HepG2 (cell line): Measurements from ENCODE around the gene FAM149A. TPM values are rescaled to one million over a fixed set of nuclear protein-coding genes. Genes with fewer than 3 reads are reported as not detected.

Source experiments
- FOXC1 ChIP-seq: sonication (generic); formaldehyde crosslinking; IDR thresholded peaks from 2 replicates; pipeline ENCODE4 v1.8.0; 2022; ENCODE audit warnings: mild to moderate bottlenecking, missing genetic modification reagents, borderline replicate concordance
- GZF1 ChIP-seq: sonication (generic); formaldehyde crosslinking; IDR thresholded peaks from 2 replicates; pipeline ENCODE4 v1.5.1; 2020; ENCODE audit warnings: mild to moderate bottlenecking, missing genetic modification reagents
- HOXA3 ChIP-seq: sonication (generic); formaldehyde crosslinking; IDR thresholded peaks from 2 replicates; pipeline ENCODE4 v1.5.0; 2020; ENCODE audit warnings: missing genetic modification reagents
- KDM5B ChIP-seq: sonication (generic); formaldehyde crosslinking; IDR thresholded peaks from 2 replicates; pipeline ENCODE4 v1.4.0; 2020; ENCODE audit warnings: missing genetic modification reagents, mild to moderate bottlenecking, borderline replicate concordance
- NCOA1 ChIP-seq: sonication (generic); formaldehyde crosslinking; IDR thresholded peaks from 2 replicates; pipeline ENCODE4 v1.9.0; 2021; ENCODE audit warnings: missing genetic modification reagents
- NFKB2 ChIP-seq: sonication (generic); formaldehyde crosslinking; IDR thresholded peaks from 2 replicates; pipeline ENCODE4 v1.4.0; 2020; ENCODE audit warnings: missing genetic modification reagents, borderline replicate concordance
- RFX1 ChIP-seq: fragments of 450-650 bp; IDR thresholded peaks from 2 replicates; pipeline ENCODE4 v1.6.1; 2017
- SRY ChIP-seq: sonication (generic); formaldehyde crosslinking; IDR thresholded peaks from 2 replicates; pipeline ENCODE4 v1.8.0; 2022; ENCODE audit warnings: mild to moderate bottlenecking, missing genetic modification reagents
- ZMYM2 ChIP-seq: sonication (generic); formaldehyde crosslinking; IDR thresholded peaks from 2 replicates; pipeline ENCODE4 v1.8.0; 2022; ENCODE audit warnings: mild to moderate bottlenecking, missing genetic modification reagents
- ZNF317 ChIP-seq: sonication (generic); formaldehyde crosslinking; IDR thresholded peaks from 2 replicates; pipeline ENCODE4 v1.5.0; 2020; ENCODE audit warnings: mild to moderate bottlenecking, missing genetic modification reagents
- ZNF598 ChIP-seq: sonication (generic); formaldehyde crosslinking; IDR thresholded peaks from 2 replicates; pipeline ENCODE4 v1.5.1; 2020; ENCODE audit warnings: mild to moderate bottlenecking, missing genetic modification reagents, borderline replicate concordance
- ZNF619 ChIP-seq: sonication (generic); formaldehyde crosslinking; IDR thresholded peaks from 2 replicates; pipeline ENCODE4 v1.4.0; 2020; ENCODE audit warnings: mild to moderate bottlenecking, missing genetic modification reagents
- ZSCAN30 ChIP-seq: sonication (generic); formaldehyde crosslinking; IDR thresholded peaks from 2 replicates; pipeline ENCODE4 v1.5.0; 2020; ENCODE audit warnings: mild to moderate bottlenecking, missing genetic modification reagents
- polyA plus RNA-seq, 8 experiments: library from polyadenylated mRNA; depleted of rRNA in 3 of 8; stranded (reverse) in 7 of 8; unstranded in 1 of 8; fragments of >200 nt; fragmentation: Illumina TruSeq in 4 of 8; extraction: Trizol in 4 of 8; gene quantifications; 2 replicates each; pipeline versions ENCODE4 v1.2.1 to v1.2.3, GENCODE V29; 2011 to 2016; ENCODE audit warnings: low read depth in 4 of 8, missing spikeins in 1 of 8, mixed read lengths in 1 of 8; ENCODE audit not compliant: insufficient read depth in 1 of 8
- total RNA-seq, 5 experiments: library from RNA; depleted of rRNA; stranded (reverse); fragments of >200 nt; fragmentation: Illumina TruSeq; extraction: Trizol; gene quantifications; 2 replicates each; pipeline ENCODE4 v1.2.3, GENCODE V29; 2016; ENCODE audit warnings: low read depth in 1 of 5
- TF ChIP-seq, protein P1 (sequence below): IDR thresholded peaks from 2 replicates; pipeline ENCODE4 v1.6.1; 2016; ENCODE audit warnings: low read depth, missing genetic modification reagents, missing compliant biosample characterization
- TF ChIP-seq, protein P2 (sequence below): sonication (generic); formaldehyde crosslinking; IDR thresholded peaks from 2 replicates; pipeline ENCODE4 v1.5.0; 2020; ENCODE audit warnings: mild to moderate bottlenecking, missing genetic modification reagents
- TF ChIP-seq, protein P3 (sequence below): IDR thresholded peaks from 2 replicates; pipeline ENCODE4 v1.6.1; 2016; ENCODE audit warnings: low read depth
- TF ChIP-seq, protein P4 (sequence below): sonication (generic); formaldehyde crosslinking; IDR thresholded peaks from 2 replicates; pipeline ENCODE4 v1.5.1; 2020; ENCODE audit warnings: mild to moderate bottlenecking, missing genetic modification reagents, borderline replicate concordance
- TF ChIP-seq, protein P5 (sequence below): sonication (generic); formaldehyde crosslinking; IDR thresholded peaks from 2 replicates; pipeline ENCODE4 v1.8.0; 2022; ENCODE audit warnings: mild to moderate bottlenecking, missing genetic modification reagents

The FAM149A gene
- total and polyA plus RNA-seq, 2 of the 13 experiments (the other 11 are each of a cell fraction or from before 2014, with no cell fraction given): not detected

DNA sequence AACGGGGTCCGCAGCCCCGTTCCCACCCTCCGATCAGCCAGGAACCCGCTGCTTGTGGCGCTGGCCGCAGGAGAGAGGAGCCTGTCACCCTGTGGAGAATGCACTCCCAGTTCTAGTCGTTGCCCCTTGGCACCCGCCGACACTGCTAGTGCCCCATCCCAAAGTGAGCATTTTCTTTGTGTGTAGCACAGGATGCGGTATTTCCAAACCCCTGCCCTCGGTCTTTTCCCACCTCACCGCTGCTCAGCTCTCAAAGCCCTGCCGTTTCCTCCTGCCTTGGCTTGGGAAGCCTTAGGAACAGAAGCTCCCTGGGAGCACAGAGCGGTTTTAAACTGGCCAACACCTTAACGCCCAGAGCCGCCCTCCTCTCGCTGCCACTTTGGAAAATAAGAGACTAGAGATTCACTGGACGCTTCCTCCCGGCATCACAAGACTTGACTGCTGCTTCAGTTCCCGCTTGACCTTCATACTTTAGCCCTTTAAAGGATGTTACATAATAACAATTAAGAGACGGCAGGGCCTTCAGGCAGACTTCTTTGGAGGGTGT lies 87.6 kb downstream of the FAM149A start (continued):
- TF ChIP-seq SRY (CRISPR knock-in tag) (no peak; the same call in 1 of the 2 replicates), FOXC1 (CRISPR knock-in tag) (peak; percentile 44; the same call in 1 of the 2 replicates), ZNF598 (CRISPR knock-in tag) (peak; percentile 47; the same call in 1 of the 2 replicates), NFKB2 (CRISPR knock-in tag) (no peak), NCOA1 (no peak), ZNF619 (0 out of 2 replicates have a peak, but pooled peaks have one; percentile 47), ZMYM2 (no peak), ZNF317 (CRISPR knock-in tag) (no peak), KDM5B (CRISPR knock-in tag) (peak; percentile 4; the same call in 1 of the 2 replicates), RFX1 (no peak), HOXA3 (CRISPR knock-in tag) (no peak), GZF1 (CRISPR knock-in tag) (peak; percentile 55; the same call in 1 of the 2 replicates), ZSCAN30 (no peak)
- TF ChIP-seq, protein P1, sequence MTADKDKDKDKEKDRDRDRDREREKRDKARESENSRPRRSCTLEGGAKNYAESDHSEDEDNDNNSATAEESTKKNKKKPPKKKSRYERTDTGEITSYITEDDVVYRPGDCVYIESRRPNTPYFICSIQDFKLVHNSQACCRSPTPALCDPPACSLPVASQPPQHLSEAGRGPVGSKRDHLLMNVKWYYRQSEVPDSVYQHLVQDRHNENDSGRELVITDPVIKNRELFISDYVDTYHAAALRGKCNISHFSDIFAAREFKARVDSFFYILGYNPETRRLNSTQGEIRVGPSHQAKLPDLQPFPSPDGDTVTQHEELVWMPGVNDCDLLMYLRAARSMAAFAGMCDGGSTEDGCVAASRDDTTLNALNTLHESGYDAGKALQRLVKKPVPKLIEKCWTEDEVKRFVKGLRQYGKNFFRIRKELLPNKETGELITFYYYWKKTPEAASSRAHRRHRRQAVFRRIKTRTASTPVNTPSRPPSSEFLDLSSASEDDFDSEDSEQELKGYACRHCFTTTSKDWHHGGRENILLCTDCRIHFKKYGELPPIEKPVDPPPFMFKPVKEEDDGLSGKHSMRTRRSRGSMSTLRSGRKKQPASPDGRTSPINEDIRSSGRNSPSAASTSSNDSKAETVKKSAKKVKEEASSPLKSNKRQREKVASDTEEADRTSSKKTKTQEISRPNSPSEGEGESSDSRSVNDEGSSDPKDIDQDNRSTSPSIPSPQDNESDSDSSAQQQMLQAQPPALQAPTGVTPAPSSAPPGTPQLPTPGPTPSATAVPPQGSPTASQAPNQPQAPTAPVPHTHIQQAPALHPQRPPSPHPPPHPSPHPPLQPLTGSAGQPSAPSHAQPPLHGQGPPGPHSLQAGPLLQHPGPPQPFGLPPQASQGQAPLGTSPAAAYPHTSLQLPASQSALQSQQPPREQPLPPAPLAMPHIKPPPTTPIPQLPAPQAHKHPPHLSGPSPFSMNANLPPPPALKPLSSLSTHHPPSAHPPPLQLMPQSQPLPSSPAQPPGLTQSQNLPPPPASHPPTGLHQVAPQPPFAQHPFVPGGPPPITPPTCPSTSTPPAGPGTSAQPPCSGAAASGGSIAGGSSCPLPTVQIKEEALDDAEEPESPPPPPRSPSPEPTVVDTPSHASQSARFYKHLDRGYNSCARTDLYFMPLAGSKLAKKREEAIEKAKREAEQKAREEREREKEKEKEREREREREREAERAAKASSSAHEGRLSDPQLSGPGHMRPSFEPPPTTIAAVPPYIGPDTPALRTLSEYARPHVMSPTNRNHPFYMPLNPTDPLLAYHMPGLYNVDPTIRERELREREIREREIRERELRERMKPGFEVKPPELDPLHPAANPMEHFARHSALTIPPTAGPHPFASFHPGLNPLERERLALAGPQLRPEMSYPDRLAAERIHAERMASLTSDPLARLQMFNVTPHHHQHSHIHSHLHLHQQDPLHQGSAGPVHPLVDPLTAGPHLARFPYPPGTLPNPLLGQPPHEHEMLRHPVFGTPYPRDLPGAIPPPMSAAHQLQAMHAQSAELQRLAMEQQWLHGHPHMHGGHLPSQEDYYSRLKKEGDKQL (CRISPR knock-in tag): no peak
- TF ChIP-seq, protein P2, sequence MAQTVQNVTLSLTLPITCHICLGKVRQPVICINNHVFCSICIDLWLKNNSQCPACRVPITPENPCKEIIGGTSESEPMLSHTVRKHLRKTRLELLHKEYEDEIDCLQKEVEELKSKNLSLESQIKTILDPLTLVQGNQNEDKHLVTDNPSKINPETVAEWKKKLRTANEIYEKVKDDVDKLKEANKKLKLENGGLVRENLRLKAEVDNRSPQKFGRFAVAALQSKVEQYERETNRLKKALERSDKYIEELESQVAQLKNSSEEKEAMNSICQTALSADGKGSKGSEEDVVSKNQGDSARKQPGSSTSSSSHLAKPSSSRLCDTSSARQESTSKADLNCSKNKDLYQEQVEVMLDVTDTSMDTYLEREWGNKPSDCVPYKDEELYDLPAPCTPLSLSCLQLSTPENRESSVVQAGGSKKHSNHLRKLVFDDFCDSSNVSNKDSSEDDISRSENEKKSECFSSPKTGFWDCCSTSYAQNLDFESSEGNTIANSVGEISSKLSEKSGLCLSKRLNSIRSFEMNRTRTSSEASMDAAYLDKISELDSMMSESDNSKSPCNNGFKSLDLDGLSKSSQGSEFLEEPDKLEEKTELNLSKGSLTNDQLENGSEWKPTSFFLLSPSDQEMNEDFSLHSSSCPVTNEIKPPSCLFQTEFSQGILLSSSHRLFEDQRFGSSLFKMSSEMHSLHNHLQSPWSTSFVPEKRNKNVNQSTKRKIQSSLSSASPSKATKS: no peak
- TF ChIP-seq, protein P3, sequence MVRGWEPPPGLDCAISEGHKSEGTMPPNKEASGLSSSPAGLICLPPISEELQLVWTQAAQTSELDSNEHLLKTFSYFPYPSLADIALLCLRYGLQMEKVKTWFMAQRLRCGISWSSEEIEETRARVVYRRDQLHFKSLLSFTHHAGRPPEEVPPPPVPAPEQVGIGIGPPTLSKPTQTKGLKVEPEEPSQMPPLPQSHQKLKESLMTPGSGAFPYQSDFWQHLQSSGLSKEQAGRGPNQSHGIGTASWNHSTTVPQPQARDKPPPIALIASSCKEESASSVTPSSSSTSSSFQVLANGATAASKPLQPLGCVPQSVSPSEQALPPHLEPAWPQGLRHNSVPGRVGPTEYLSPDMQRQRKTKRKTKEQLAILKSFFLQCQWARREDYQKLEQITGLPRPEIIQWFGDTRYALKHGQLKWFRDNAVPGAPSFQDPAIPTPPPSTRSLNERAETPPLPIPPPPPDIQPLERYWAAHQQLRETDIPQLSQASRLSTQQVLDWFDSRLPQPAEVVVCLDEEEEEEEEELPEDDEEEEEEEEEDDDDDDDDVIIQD (CRISPR knock-in tag): no peak
- TF ChIP-seq, protein P4, sequence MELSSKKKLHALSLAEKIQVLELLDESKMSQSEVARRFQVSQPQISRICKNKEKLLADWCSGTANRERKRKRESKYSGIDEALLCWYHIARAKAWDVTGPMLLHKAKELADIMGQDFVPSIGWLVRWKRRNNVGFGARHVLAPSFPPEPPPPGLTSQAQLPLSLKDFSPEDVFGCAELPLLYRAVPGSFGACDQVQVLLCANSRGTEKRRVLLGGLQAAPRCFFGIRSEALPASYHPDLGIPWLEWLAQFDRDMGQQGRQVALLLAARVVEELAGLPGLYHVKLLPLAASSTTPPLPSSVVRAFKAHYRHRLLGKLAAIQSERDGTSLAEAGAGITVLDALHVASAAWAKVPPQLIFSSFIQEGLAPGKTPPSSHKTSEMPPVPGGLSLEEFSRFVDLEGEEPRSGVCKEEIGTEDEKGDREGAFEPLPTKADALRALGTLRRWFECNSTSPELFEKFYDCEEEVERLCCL (CRISPR knock-in tag): peak; percentile 34; the same call in 1 of the 2 replicates
- TF ChIP-seq, protein P5, sequence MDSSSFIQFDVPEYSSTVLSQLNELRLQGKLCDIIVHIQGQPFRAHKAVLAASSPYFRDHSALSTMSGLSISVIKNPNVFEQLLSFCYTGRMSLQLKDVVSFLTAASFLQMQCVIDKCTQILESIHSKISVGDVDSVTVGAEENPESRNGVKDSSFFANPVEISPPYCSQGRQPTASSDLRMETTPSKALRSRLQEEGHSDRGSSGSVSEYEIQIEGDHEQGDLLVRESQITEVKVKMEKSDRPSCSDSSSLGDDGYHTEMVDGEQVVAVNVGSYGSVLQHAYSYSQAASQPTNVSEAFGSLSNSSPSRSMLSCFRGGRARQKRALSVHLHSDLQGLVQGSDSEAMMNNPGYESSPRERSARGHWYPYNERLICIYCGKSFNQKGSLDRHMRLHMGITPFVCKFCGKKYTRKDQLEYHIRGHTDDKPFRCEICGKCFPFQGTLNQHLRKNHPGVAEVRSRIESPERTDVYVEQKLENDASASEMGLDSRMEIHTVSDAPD (CRISPR knock-in tag): no peak
